Neural cell (in vitro differentiated cells): ENCODE results near the gene TNFRSF6B. TPM values are rescaled to one million over a fixed set of nuclear protein-coding genes. Genes with fewer than 3 reads are reported as not detected.

Source experiments
- H2AFZ ChIP-seq: fragments of 200-600, 300-800 bp; sonication (generic), shearing (Covaris generic); 2 replicates; pipeline ENCODE4 v1.6.0; 2014; ENCODE audit warnings: low read depth, mild to moderate bottlenecking, antibody characterized with exemption, low read length, moderate library complexity
- H3F3A ChIP-seq: fragments of 200-600 bp; shearing (Covaris generic); 2 replicates; pipeline ENCODE4 v1.6.1; 2016; ENCODE audit warnings: mild to moderate bottlenecking, moderate library complexity, mixed read lengths, antibody characterized with exemption, low read length; ENCODE audit not compliant: insufficient read depth, poor library complexity, severe bottlenecking
- H3K27ac ChIP-seq: fragments of 200-600, 300-800 bp; sonication (generic), shearing (Covaris generic); 2 replicates; pipeline ENCODE4 v1.5.1; 2014; ENCODE audit warnings: mild to moderate bottlenecking, low read length, moderate library complexity
- H3K27me3 ChIP-seq: fragments of 300-800, 200-600 bp; sonication (generic), shearing (Covaris generic); 2 replicates; pipeline ENCODE4 v1.6.0; 2014; ENCODE audit warnings: mild to moderate bottlenecking, low read depth, low read length, moderate library complexity; ENCODE audit not compliant: insufficient read depth
- H3K36me3 ChIP-seq: fragments of 300-800, 200-600 bp; sonication (generic), shearing (Covaris generic); 2 replicates; pipeline ENCODE4 v1.5.1; 2014; ENCODE audit warnings: mild to moderate bottlenecking, antibody characterized with exemption, low read length, moderate library complexity; ENCODE audit not compliant: insufficient read depth
- H3K4me2 ChIP-seq: fragments of 300-800, 200-600 bp; sonication (generic), shearing (Covaris generic); 2 replicates; pipeline ENCODE4 v1.6.0; 2014; ENCODE audit warnings: mild to moderate bottlenecking, low read length
- H3K4me3 ChIP-seq: fragments of 300-800, 200-600 bp; sonication (generic), shearing (Covaris generic); 2 replicates; pipeline ENCODE4 v1.5.1; 2014; ENCODE audit warnings: mild to moderate bottlenecking, low read length, moderate library complexity
- H3K79me2 ChIP-seq: fragments of 200-600 bp; shearing (Covaris generic); replicated peaks from 2 replicates; pipeline ENCODE4 v1.6.0; 2014; ENCODE audit warnings: mild to moderate bottlenecking, low read length, moderate library complexity; ENCODE audit not compliant: insufficient read depth
- H3K9ac ChIP-seq: fragments of 300-800, 200-600 bp; sonication (generic), shearing (Covaris generic); 2 replicates; pipeline ENCODE4 v1.6.1; 2016; ENCODE audit warnings: mild to moderate bottlenecking, low read length, mixed read lengths
- H3K9me2 ChIP-seq: fragments of 200-600 bp; shearing (Covaris generic); 2 replicates; pipeline ENCODE4 v1.6.1; 2016; ENCODE audit warnings: mild to moderate bottlenecking, low read length, mixed read lengths; ENCODE audit not compliant: insufficient read depth
- H3K9me3 ChIP-seq: fragments of 200-600, 300-800 bp; sonication (generic), shearing (Covaris generic); 2 replicates; pipeline ENCODE4 v1.6.1; 2016; ENCODE audit warnings: mild to moderate bottlenecking, mixed run types, low read length, moderate library complexity, mixed read lengths
- H4K20me1 ChIP-seq: fragments of 200-600 bp; shearing (Covaris generic); 2 replicates; pipeline ENCODE4 v1.6.1; 2016; ENCODE audit warnings: mild to moderate bottlenecking, mixed run types; ENCODE audit not compliant: insufficient read depth
- EP300 ChIP-seq: fragments of 450-650 bp; conservative IDR thresholded peaks from 2 replicates; pipeline ENCODE4 v1.6.1; 2014; ENCODE audit warnings: antibody characterized with exemption, mild to moderate bottlenecking, moderate library complexity; ENCODE audit not compliant: poor library complexity, severe bottlenecking
- EZH2 ChIP-seq: fragments of 200-600, 300-800 bp; shearing (Covaris generic), sonication (generic); IDR thresholded peaks from 2 replicates; pipeline ENCODE4 v1.6.1; 2014; ENCODE audit warnings: antibody characterized with exemption, low read length, borderline replicate concordance, mild to moderate bottlenecking; ENCODE audit not compliant: insufficient read depth, poor library complexity, severe bottlenecking
- MXI1 ChIP-seq: fragments of 450-650 bp; conservative IDR thresholded peaks from 2 replicates; pipeline ENCODE4 v1.6.1; 2014; ENCODE audit warnings: antibody characterized with exemption, mild to moderate bottlenecking; ENCODE audit not compliant: poor library complexity, severe bottlenecking
- POLR2AphosphoS5 ChIP-seq: IDR thresholded peaks from 2 replicates; pipeline ENCODE4 v1.6.1; 2012
- RAD21 ChIP-seq: fragments of 450-650 bp; conservative IDR thresholded peaks from 2 replicates; pipeline ENCODE4 v1.6.1; 2014; ENCODE audit warnings: antibody characterized with exemption, mild to moderate bottlenecking, moderate library complexity
- REST ChIP-seq: IDR thresholded peaks from 2 replicates; pipeline ENCODE4 v1.6.1; 2012; ENCODE audit warnings: borderline replicate concordance
- SMC3 ChIP-seq: fragments of 450-650 bp; conservative IDR thresholded peaks from 2 replicates; pipeline ENCODE4 v1.6.1; 2014; ENCODE audit warnings: antibody characterized with exemption, mild to moderate bottlenecking, moderate library complexity; ENCODE audit not compliant: poor library complexity
- TAF1 ChIP-seq: IDR thresholded peaks from 2 replicates; pipeline ENCODE4 v1.6.1; 2012; ENCODE audit warnings: low read depth
- polyA plus RNA-seq: library from polyadenylated mRNA; depleted of rRNA; stranded (reverse); fragments of >200 nt; gene quantifications from 2 replicates; pipeline ENCODE4 v1.2.3, GENCODE V29; 2014
- TF ChIP-seq, protein P1 (sequence below): fragments of 450-650 bp; IDR thresholded peaks from 2 replicates; pipeline ENCODE4 v1.5.1; 2014; ENCODE audit warnings: antibody characterized with exemption, mild to moderate bottlenecking, moderate library complexity; ENCODE audit not compliant: poor library complexity, severe bottlenecking

The TNFRSF6B gene
- polyA plus RNA-seq, 1 donor from 2014 or later: 9.4 TPM

- H3K27me3 ChIP-seq: no peaks in the 10 kb centered on the region
- no peaks in the 10 kb centered on the region for H3K9me3 ChIP-seq
- H3K79me2 ChIP-seq: peaks cover 19% of the 10 kb centered on the region
- H4K20me1 ChIP-seq: no peaks in the 10 kb centered on the region
- H3K9ac ChIP-seq: no peak overlapping the region
- TF ChIP-seq EZH2 (no peak), SMC3 (no peak), TAF1 (no peak), REST (no peak), RAD21 (no peak), EP300 (no peak)
- TF ChIP-seq, protein P1, sequence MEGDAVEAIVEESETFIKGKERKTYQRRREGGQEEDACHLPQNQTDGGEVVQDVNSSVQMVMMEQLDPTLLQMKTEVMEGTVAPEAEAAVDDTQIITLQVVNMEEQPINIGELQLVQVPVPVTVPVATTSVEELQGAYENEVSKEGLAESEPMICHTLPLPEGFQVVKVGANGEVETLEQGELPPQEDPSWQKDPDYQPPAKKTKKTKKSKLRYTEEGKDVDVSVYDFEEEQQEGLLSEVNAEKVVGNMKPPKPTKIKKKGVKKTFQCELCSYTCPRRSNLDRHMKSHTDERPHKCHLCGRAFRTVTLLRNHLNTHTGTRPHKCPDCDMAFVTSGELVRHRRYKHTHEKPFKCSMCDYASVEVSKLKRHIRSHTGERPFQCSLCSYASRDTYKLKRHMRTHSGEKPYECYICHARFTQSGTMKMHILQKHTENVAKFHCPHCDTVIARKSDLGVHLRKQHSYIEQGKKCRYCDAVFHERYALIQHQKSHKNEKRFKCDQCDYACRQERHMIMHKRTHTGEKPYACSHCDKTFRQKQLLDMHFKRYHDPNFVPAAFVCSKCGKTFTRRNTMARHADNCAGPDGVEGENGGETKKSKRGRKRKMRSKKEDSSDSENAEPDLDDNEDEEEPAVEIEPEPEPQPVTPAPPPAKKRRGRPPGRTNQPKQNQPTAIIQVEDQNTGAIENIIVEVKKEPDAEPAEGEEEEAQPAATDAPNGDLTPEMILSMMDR: no peak
- no peaks in the 10 kb centered on the region for H3K36me3 ChIP-seq
- no peak overlapping the region for H3K27ac ChIP-seq
- H2AFZ ChIP-seq: no peak overlapping the region
- no peaks in the 10 kb centered on the region for H3F3A ChIP-seq
- no peak overlapping the region for H3K4me2 ChIP-seq
- no peaks in the 10 kb centered on the region for H3K9me2 ChIP-seq
- H3K4me3 ChIP-seq: no peak overlapping the region
Measured at GRCh38 chr20:63704749-63705117, 8.3 kb downstream of the TNFRSF6B start.

- TF ChIP-seq SMC3 (no peak), POLR2AphosphoS5 (no peak), MXI1 (no peak), TAF1 (no peak), EZH2 (no peak), REST (no peak), EP300 (no peak), RAD21 (no peak)
- TF ChIP-seq, protein P1: no peak
- Histone ChIP-seq H2AFZ (no peak overlapping the region), H3K9ac (no peak overlapping the region), H4K20me1 (no peaks in the 10 kb centered on the region), H3K9me3 (no peaks in the 10 kb centered on the region), H3K27me3 (no peaks in the 10 kb centered on the region), H3K4me3 (no peak overlapping the region), H3K36me3 (no peaks in the 10 kb centered on the region), H3F3A (no peaks in the 10 kb centered on the region), H3K9me2 (no peaks in the 10 kb centered on the region), H3K27ac (no peak overlapping the region), H3K4me2 (no peak overlapping the region), H3K79me2 (peaks cover 21% of the 10 kb centered on the region)
Measured at GRCh38 chr20:63705232-63706026, 9.0 kb downstream of the TNFRSF6B start.
